GM10847 (cell line): ENCODE results near the gene RBP3.

Source experiments
- POLR2A ChIP-seq: IDR thresholded peaks from 2 replicates; pipeline ENCODE4 v1.6.1; 2011; ENCODE audit not compliant: insufficient read length; ENCODE audit errors: extremely low read depth

The RBP3 gene

GRCh38 chr10:47368431-47369180, 20.4 kb downstream of the RBP3 start:
- no peak for TF ChIP-seq POLR2A

- TF ChIP-seq POLR2A, result no peak
Measured at GRCh38 chr10:47369251-47369894, 21.2 kb downstream of the RBP3 start.

- TF ChIP-seq POLR2A, result no peak
Measured at GRCh38 chr10:47370015-47370767, 22.0 kb downstream of the RBP3 start.

- TF ChIP-seq POLR2A, result no peak
Measured at GRCh38 chr10:47370878-47371277, 22.7 kb downstream of the RBP3 start.

- TF ChIP-seq POLR2A, result no peak
Measured at GRCh38 chr10:47371629-47372485, 23.7 kb downstream of the RBP3 start.

GRCh38 chr10:47372726-47373125, 24.6 kb downstream of the RBP3 start:
- TF ChIP-seq POLR2A, result no peak

GRCh38 chr10:47374611-47375536, 26.7 kb downstream of the RBP3 start:
- no peak for TF ChIP-seq POLR2A

- no peak for TF ChIP-seq POLR2A
Measured at GRCh38 chr10:47376522-47377220, 28.5 kb downstream of the RBP3 start.

GRCh38 chr10:47378183-47378510, 30.0 kb downstream of the RBP3 start:
- TF ChIP-seq POLR2A, result no peak

GRCh38 chr10:47378606-47379444, 30.7 kb downstream of the RBP3 start:
- TF ChIP-seq POLR2A, result no peak

GRCh38 chr10:47379445-47379785, 31.3 kb downstream of the RBP3 start:
- TF ChIP-seq POLR2A, result no peak

- TF ChIP-seq POLR2A, result no peak
Measured at GRCh38 chr10:47379901-47380300, 31.7 kb downstream of the RBP3 start.
